H1 (cell line): Measurements from ENCODE around the gene YY1AP1. TPM values are rescaled to one million over a fixed set of nuclear protein-coding genes. Genes with fewer than 3 reads are reported as not detected.

ENCODE experiments used
- CTCF ChIA-PET: fragments of 300-600 bp; sonication (Branson Sonifier 250); formaldehyde crosslinking; loops from one replicate; lab custom pipeline; 2021; ENCODE audit not compliant: partially characterized antibody; lab: Charles Lee
- POLR2A ChIA-PET: fragments of 300-600 bp; sonication (Branson Sonifier 250); formaldehyde crosslinking; loops from one replicate; lab custom pipeline; 2021; ENCODE audit warnings: inconsistent platforms; ENCODE audit not compliant: partially characterized antibody; lab: Charles Lee
- DNase-seq, 2 experiments: peaks; one replicate each; pipeline versions ENCODE4 v3.0.0 to v3.0.0-alpha.2; 2010 to 2022; ENCODE audit warnings: low spot score in 2 of 2, low read depth in 1 of 2, mixed read lengths in 1 of 2
- FAIRE-seq: peaks from 2 replicates; lab custom pipeline; 2011; peaks lifted over from hg19 to GRCh38; lab: Jason Lieb, UNC
- H2AFZ ChIP-seq: 2 replicates; pipeline ENCODE4 v1.8.1; 2012; ENCODE audit warnings: low read length, inconsistent platforms
- H2AK5ac ChIP-seq: 2 replicates; pipeline ENCODE4 v1.6.1; 2013; ENCODE audit warnings: low read depth, low read length
- H2BK120ac ChIP-seq: replicated peaks from 2 replicates; pipeline ENCODE3; 2013; ENCODE audit warnings: low read depth, low read length, inconsistent platforms
- H2BK12ac ChIP-seq: 2 replicates; pipeline ENCODE4 v1.6.1; 2013; ENCODE audit warnings: low read depth, low read length
- H2BK15ac ChIP-seq: 2 replicates; pipeline ENCODE4 v1.6.1; 2013; ENCODE audit warnings: low read length
- H2BK20ac ChIP-seq: 2 replicates; pipeline ENCODE4 v1.6.1; 2013; ENCODE audit warnings: low read length
- H2BK5ac ChIP-seq: 2 replicates; pipeline ENCODE4 v1.6.1; 2013; ENCODE audit warnings: low read depth, low read length
- H3K14ac ChIP-seq: 2 replicates; pipeline ENCODE4 v1.6.1; 2013; ENCODE audit warnings: inconsistent platforms; ENCODE audit not compliant: insufficient read length
- H3K18ac ChIP-seq: 2 replicates; pipeline ENCODE4 v1.6.1; 2013; ENCODE audit warnings: low read length; ENCODE audit errors: extremely low read depth
- H3K23ac ChIP-seq: 2 replicates; pipeline ENCODE4 v1.6.1; 2013; ENCODE audit warnings: inconsistent platforms; ENCODE audit not compliant: insufficient read length
- H3K23me2 ChIP-seq: 2 replicates; pipeline ENCODE4 v1.6.1; 2013; ENCODE audit warnings: low read depth, low read length
- H3K27ac ChIP-seq: 2 replicates; pipeline ENCODE4 v1.6.1; 2011; ENCODE audit warnings: low read depth, low read length, inconsistent platforms
- H3K27me3 ChIP-seq, 4 experiments: replicated peaks in 1 of 4; 1 replicate in 1 of 4; 2 replicates in 3 of 4; pipeline versions ENCODE4 v1.6.1 to v1.8.1; 2011 to 2013; ENCODE audit warnings: low read length in 3 of 4, mild to moderate bottlenecking in 3 of 4, inconsistent platforms in 2 of 4, mixed read lengths in 2 of 4, moderate library complexity in 1 of 4; ENCODE audit not compliant: control insufficient read depth in 3 of 4, insufficient read depth in 3 of 4; ENCODE audit errors: extremely low read depth in 1 of 4
- H3K36me3 ChIP-seq, 4 experiments: 2 replicates each; pipeline versions ENCODE4 v1.6.1 to v1.8.1; 2011 to 2013; ENCODE audit warnings: mild to moderate bottlenecking in 4 of 4, low read length in 3 of 4, moderate library complexity in 2 of 4, control low read depth in 1 of 4, inconsistent platforms in 1 of 4; ENCODE audit not compliant: insufficient read depth in 4 of 4, control insufficient read depth in 2 of 4
- H3K4ac ChIP-seq: replicated peaks from 2 replicates; pipeline ENCODE3; 2013; ENCODE audit warnings: low read length, low read depth, mixed read lengths, inconsistent platforms; ENCODE audit not compliant: insufficient read length
- H3K4me1 ChIP-seq, 4 experiments: replicated peaks in 1 of 4; 1 replicate in 1 of 4; 2 replicates in 3 of 4; pipeline versions ENCODE4 v1.6.1 to v1.8.1; 2011 to 2013; ENCODE audit warnings: low read length in 3 of 4, inconsistent platforms in 2 of 4, mixed read lengths in 1 of 4; ENCODE audit not compliant: insufficient read depth in 4 of 4, control insufficient read depth in 3 of 4
- H3K4me2 ChIP-seq, 2 experiments: 2 replicates each; pipeline versions ENCODE4 v1.6.1 to v1.8.1; 2011 to 2013; ENCODE audit warnings: low read depth in 2 of 2, low read length in 2 of 2, control low read depth in 1 of 2, inconsistent platforms in 1 of 2, mild to moderate bottlenecking in 1 of 2; ENCODE audit not compliant: insufficient read depth in 1 of 2
- H3K4me3 ChIP-seq, 4 experiments: fragments of 200-600, 300-600 bp in 1 of 4; sonication (generic), shearing (Covaris generic), sonication (Bioruptor Twin) in 1 of 4; 2 replicates each; pipeline versions ENCODE4 v1.5.1 to v1.8.1; 2011 to 2016; ENCODE audit warnings: low read length in 4 of 4, low read depth in 3 of 4, control low read depth in 2 of 4, inconsistent platforms in 2 of 4, mild to moderate bottlenecking in 2 of 4, mixed read lengths in 1 of 4, moderate library complexity in 1 of 4; ENCODE audit not compliant: insufficient read depth in 2 of 4; ENCODE audit errors: extremely low read depth in 1 of 4
- H3K56ac ChIP-seq: replicated peaks from 2 replicates; pipeline ENCODE3; 2013; ENCODE audit warnings: low read depth, mild to moderate bottlenecking, mixed read lengths, low read length, inconsistent platforms; ENCODE audit not compliant: insufficient read length
- H3K79me1 ChIP-seq: 2 replicates; pipeline ENCODE4 v1.6.1; 2013; ENCODE audit warnings: low read depth, low read length, control low read depth
- H3K79me2 ChIP-seq, 2 experiments: 2 replicates each; pipeline versions ENCODE4 v1.6.1 to v1.8.1; 2012 to 2013; ENCODE audit warnings: low read length in 2 of 2, mild to moderate bottlenecking in 2 of 2, inconsistent platforms in 1 of 2; ENCODE audit not compliant: insufficient read depth in 2 of 2, control insufficient read depth in 1 of 2
- H3K9ac ChIP-seq, 4 experiments: replicated peaks in 1 of 4; 1 replicate in 1 of 4; 2 replicates in 3 of 4; pipeline versions ENCODE4 v1.6.1 to v1.8.1; 2011 to 2013; ENCODE audit warnings: low read depth in 3 of 4, low read length in 3 of 4, control low read depth in 2 of 4, mild to moderate bottlenecking in 2 of 4, moderate library complexity in 2 of 4, inconsistent platforms in 1 of 4; ENCODE audit errors: extremely low read depth in 1 of 4
- H3K9me3 ChIP-seq, 2 experiments: 2 replicates each; pipeline versions ENCODE4 v1.6.1 to v1.8.1; 2012 to 2013; ENCODE audit warnings: mild to moderate bottlenecking in 2 of 2, moderate library complexity in 2 of 2, control low read depth in 1 of 2, inconsistent platforms in 1 of 2, low read depth in 1 of 2, low read length in 1 of 2, mixed read lengths in 1 of 2; ENCODE audit not compliant: insufficient read depth in 2 of 2
- H4K20me1 ChIP-seq, 2 experiments: replicated peaks in 1 of 2; 2 replicates each; pipeline versions ENCODE3 to v1.8.1; 2011 to 2013; ENCODE audit warnings: inconsistent platforms in 2 of 2, low read length in 2 of 2, mild to moderate bottlenecking in 1 of 2; ENCODE audit not compliant: insufficient read depth in 2 of 2, control insufficient read depth in 1 of 2
- H4K5ac ChIP-seq: 2 replicates; pipeline ENCODE4 v1.6.1; 2013; ENCODE audit warnings: low read length, low read depth, mixed read lengths, inconsistent platforms; ENCODE audit not compliant: insufficient read length
- H4K8ac ChIP-seq: 2 replicates; pipeline ENCODE4 v1.8.0; 2013; ENCODE audit warnings: mild to moderate bottlenecking, moderate library complexity, low read length, inconsistent platforms; ENCODE audit not compliant: insufficient read depth; ENCODE audit errors: extremely low read depth
- H4K91ac ChIP-seq: replicated peaks from 2 replicates; pipeline ENCODE3; 2013; ENCODE audit warnings: low read length, mixed read lengths, inconsistent platforms; ENCODE audit not compliant: insufficient read length
- BCL11A ChIP-seq, 2 experiments: IDR thresholded peaks; one replicate each; pipeline ENCODE4 v1.6.1; 2011; ENCODE audit warnings: low read depth in 2 of 2, low read length in 2 of 2, mild to moderate bottlenecking in 2 of 2
- CREB1 ChIP-seq: IDR thresholded peaks from 2 replicates; pipeline ENCODE4 v1.6.1; 2012; ENCODE audit warnings: inconsistent platforms
- E2F6 ChIP-seq: IDR thresholded peaks from 2 replicates; pipeline ENCODE4 v1.6.1; 2012; ENCODE audit warnings: inconsistent platforms
- EGR1 ChIP-seq: IDR thresholded peaks from 2 replicates; pipeline ENCODE4 v1.6.1; 2011; ENCODE audit warnings: low read depth, low read length, borderline replicate concordance
- FOSL1 ChIP-seq: IDR thresholded peaks from 2 replicates; pipeline ENCODE4 v1.6.1; 2011; ENCODE audit warnings: mild to moderate bottlenecking, low read depth, low read length, moderate library complexity; ENCODE audit not compliant: insufficient read depth
- POLR2A ChIP-seq, 2 experiments: IDR thresholded peaks; 1 replicate in 1 of 2; 2 replicates in 1 of 2; pipeline ENCODE4 v1.6.1; 2011; ENCODE audit warnings: low read depth in 2 of 2, low read length in 2 of 2, mild to moderate bottlenecking in 2 of 2; ENCODE audit errors: control extremely low read depth in 1 of 2
- POLR2AphosphoS5 ChIP-seq: IDR thresholded peaks from 2 replicates; pipeline ENCODE4 v1.6.1; 2011; ENCODE audit warnings: low read depth, low read length
- RNF2 ChIP-seq: fragments of 200-900, 300-1000 bp; sonication (generic); IDR thresholded peaks from 2 replicates; pipeline ENCODE4 v1.7.1; 2016; ENCODE audit warnings: borderline replicate concordance, low read depth, mild to moderate bottlenecking, antibody characterized with exemption, low read length; ENCODE audit not compliant: poor library complexity, severe bottlenecking; ENCODE audit errors: missing control alignments
- SAP30 ChIP-seq: fragments of 300-600 bp; sonication (generic); IDR thresholded peaks from 2 replicates; pipeline ENCODE4 v1.7.1; 2012; ENCODE audit warnings: low read length, moderate library complexity, mild to moderate bottlenecking, inconsistent platforms; ENCODE audit not compliant: insufficient read depth, insufficient replicate concordance
- SIN3A ChIP-seq, 2 experiments: IDR thresholded peaks in 1 of 2; conservative IDR thresholded peaks in 1 of 2; 2 replicates each; pipeline ENCODE4 v1.6.1; 2011 to 2012; ENCODE audit warnings: low read length in 2 of 2, improper control_type of control experiment in 1 of 2, low read depth in 1 of 2, mild to moderate bottlenecking in 1 of 2
- WGBS, 2 experiments: shearing (Covaris generic) in 1 of 2; methylation state at CpG; one replicate each; pipeline versions ENCODE4 v1.1.6 to v1.1.7; 2013 to 2015; ENCODE audit warnings: low lambda C conversion rate in 2 of 2, mixed read lengths in 2 of 2, inconsistent platforms in 1 of 2, low coverage in 1 of 2, missing lambda C conversion rate in 1 of 2; ENCODE audit not compliant: insufficient replicate concordance in 2 of 2, insufficient coverage in 1 of 2, insufficient read length in 1 of 2; ENCODE audit errors: extremely low coverage in 1 of 2, missing lambda C conversion rate in 1 of 2; 5-methylcytosine and 5-hydroxymethylcytosine counted together
- polyA plus RNA-seq, 7 experiments: library from polyadenylated mRNA; depleted of rRNA in 3 of 7; stranded (reverse) in 5 of 7; unstranded in 2 of 7; fragments of >200 nt in 5 of 7; fragments of 200-250 nt in 2 of 7; gene quantifications; 1 replicate in 5 of 7; 2 replicates in 1 of 7; 4 replicates in 1 of 7; pipeline versions ENCODE4 v1.2.1 to v1.2.3, GENCODE V29; 2011 to 2013; ENCODE audit warnings: missing spikeins in 2 of 7, mixed read lengths in 2 of 7
- total RNA-seq: library from RNA; stranded (reverse); fragmentation: NEBNext Ultra II Directional; extraction: Animal tissue kit (Norgen Biotek cat#: 25700); gene quantifications from 2 replicates; pipeline ENCODE4 v1.2.1, GENCODE V29; 2021

YY1AP1 gene
- total and polyA plus RNA-seq, 2 of the 8 experiments (the other 6 are each of a cell fraction or from before 2014, with no cell fraction given): 44.2 to 48.6 TPM

GRCh38 chr1:155715777-155716176 lies 27.2 kb upstream of the YY1AP1 start:
- Histone ChIP-seq H4K8ac (no peak overlapping the region), H2BK15ac (no peak overlapping the region), H3K27me3 (no peaks in the 10 kb centered on the region), H2BK5ac (no peak overlapping the region), H3K14ac (no peak overlapping the region), H2BK20ac (no peak overlapping the region), H3K23me2 (no peaks in the 10 kb centered on the region), H3K4me3 (no peak overlapping the region), H2AFZ (no peak overlapping the region), H3K36me3 (peaks cover 4 to 9% (median 6%) of the 10 kb centered on the region in 4 experiments; a peak in 4 of 8 replicates), H4K5ac (no peak overlapping the region), H3K4me1 (no peaks in the 10 kb centered on the region), H3K79me1 (no peaks in the 10 kb centered on the region), H3K79me2 (no peaks in the 10 kb centered on the region), H2BK12ac (no peak overlapping the region), H2BK120ac (no peak overlapping the region), H3K4me2 (no peak overlapping the region), H3K23ac (no peak overlapping the region), H4K91ac (no peak overlapping the region), H4K20me1 (no peaks in the 10 kb centered on the region), H3K9ac (no peak overlapping the region), H2AK5ac (no peak overlapping the region), H3K4ac (no peak overlapping the region), H3K27ac (no peak overlapping the region), H3K18ac (no peak overlapping the region), H3K9me3 (no peaks in the 10 kb centered on the region), H3K56ac (no peak overlapping the region)
- ChIA-PET CTCF (interaction anchor here (0.6 to 3.6 kb wide), 3 partner anchors 10 to 307 kb away, joined by 3 to 15 read pairs (median 4); no protein-coding TSS in a partner anchor), POLR2A (no interaction called here)
- TF ChIP-seq FOSL1 (no peak), SAP30 (no peak), E2F6 (no peak), SIN3A (conservative IDR thresholded peaks at IDR 0.05 in 1 of 2, IDR thresholded peaks at IDR 0.05 in 1 of 2; ENCODE audit: low read depth in 1 of 2, low read length in 2 of 2) (no peak), CREB1 (no peak), EGR1 (no peak), POLR2A (IDR thresholded peaks at IDR 0.05; ENCODE audit: control extremely low read depth in 1 of 2, low read depth in 2 of 2, low read length in 2 of 2) (no peak), RNF2 (no peak), POLR2AphosphoS5 (no peak), BCL11A (IDR thresholded peaks at IDR 0.05; ENCODE audit: low read depth in 2 of 2, low read length in 2 of 2) (no peak)
- 95% methylated on average over 5 of the region's 5 CpGs; no CpG with 5 or more reads in 1 of the 2 experiments for WGBS, 2 experiments
- no peak for FAIRE-seq
- DNase-seq: no peak
